Effector memory CD4-positive, alpha-beta T cell (primary cell): Measurements from ENCODE around the gene PI16.

Experiments used
- DNase-seq, 3 donors: peaks; one replicate each; pipeline ENCODE4 v3.0.0-alpha.2; 2020
- H3K27ac ChIP-seq: 2 replicates; pipeline ENCODE4 v1.7.0; 2013; ENCODE audit warnings: mild to moderate bottlenecking, low read length, moderate library complexity; ENCODE audit not compliant: insufficient read depth, poor library complexity, severe bottlenecking
- H3K27me3 ChIP-seq: replicated peaks from 2 replicates; pipeline ENCODE4 v1.7.0; 2013; ENCODE audit warnings: mild to moderate bottlenecking, low read length; ENCODE audit not compliant: insufficient read depth, control insufficient read depth, poor library complexity, severe bottlenecking
- H3K36me3 ChIP-seq: 2 replicates; pipeline ENCODE4 v1.7.0; 2013; ENCODE audit warnings: mild to moderate bottlenecking, low read length, moderate library complexity; ENCODE audit not compliant: control insufficient read depth, insufficient read depth
- H3K4me1 ChIP-seq: 2 replicates; pipeline ENCODE4 v1.7.0; 2013; ENCODE audit warnings: low read length, mild to moderate bottlenecking; ENCODE audit not compliant: control insufficient read depth, insufficient read depth, poor library complexity, severe bottlenecking
- H3K4me3 ChIP-seq: 2 replicates; pipeline ENCODE4 v1.7.0; 2013; ENCODE audit warnings: low read length, low read depth, mild to moderate bottlenecking; ENCODE audit not compliant: insufficient read depth, poor library complexity, severe bottlenecking
- H3K9me3 ChIP-seq: 2 replicates; pipeline ENCODE4 v1.7.0; 2013; ENCODE audit warnings: mild to moderate bottlenecking, low read length, moderate library complexity; ENCODE audit not compliant: control insufficient read depth

The PI16 gene

DNA sequence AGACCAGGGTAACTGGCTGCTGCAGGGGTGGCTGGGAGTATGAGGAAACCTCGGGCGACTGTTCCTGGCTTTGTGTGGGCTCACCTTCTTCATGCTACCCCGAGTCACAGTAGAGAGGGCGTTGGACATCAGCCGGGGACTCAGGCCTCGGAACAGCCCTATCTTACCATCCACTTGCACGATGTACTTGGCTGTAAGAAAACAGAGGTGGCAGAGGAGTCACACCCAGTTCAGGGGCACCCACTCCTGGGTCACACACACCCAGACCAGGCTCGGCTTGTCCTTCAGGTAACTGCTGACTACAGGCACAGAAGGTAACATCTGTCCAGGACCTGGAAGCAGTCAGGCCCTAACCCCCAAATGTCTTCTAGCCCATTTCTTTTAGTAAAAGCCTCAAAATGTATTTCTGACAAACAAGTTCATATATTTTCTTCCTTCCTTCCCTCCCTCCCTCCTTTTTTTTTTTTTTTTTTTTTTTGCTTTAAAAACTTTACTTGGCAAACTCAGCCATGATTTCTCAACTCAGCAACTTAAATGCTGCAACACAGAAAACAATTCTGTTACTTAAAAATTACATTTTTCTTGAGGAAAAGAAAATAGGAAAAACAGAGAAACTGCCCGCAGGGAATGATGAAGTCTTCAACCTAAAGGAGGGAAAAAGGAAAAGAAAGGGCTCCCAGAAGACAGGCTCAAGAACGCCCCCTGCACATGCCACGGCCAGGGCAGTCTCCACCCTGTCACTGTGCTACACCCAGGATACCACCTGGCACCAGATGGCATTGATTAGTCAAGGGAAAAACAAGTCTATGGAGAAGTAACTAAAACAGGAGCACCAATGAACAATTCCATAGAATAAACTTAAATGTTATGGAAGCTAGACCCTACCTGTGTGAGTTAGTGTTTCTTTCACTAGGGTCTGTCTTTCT lies 24.1 kb downstream of the PI16 start:
- H3K27ac ChIP-seq = no peak overlapping the region
- no peaks in the 10 kb centered on the region for H3K27me3 ChIP-seq
- H3K4me3 ChIP-seq = no peak overlapping the region
- peaks cover 12% of the 10 kb centered on the region for H3K4me1 ChIP-seq
- H3K9me3 ChIP-seq = no peaks in the 10 kb centered on the region
- no peak for DNase-seq
- peaks cover 51% of the 10 kb centered on the region for H3K36me3 ChIP-seq

- Histone ChIP-seq H3K9me3 (no peaks in the 10 kb centered on the region), H3K36me3 (peaks cover 44% of the 10 kb centered on the region), H3K4me1 (peaks cover 19% of the 10 kb centered on the region), H3K27ac (no peak overlapping the region), H3K27me3 (no peaks in the 10 kb centered on the region), H3K4me3 (no peak overlapping the region)
- DNase-seq = peak in 1 of 3 donors; percentile 14
Measured at GRCh38 chr6:36979347-36979742, 24.8 kb downstream of the PI16 start.

DNA sequence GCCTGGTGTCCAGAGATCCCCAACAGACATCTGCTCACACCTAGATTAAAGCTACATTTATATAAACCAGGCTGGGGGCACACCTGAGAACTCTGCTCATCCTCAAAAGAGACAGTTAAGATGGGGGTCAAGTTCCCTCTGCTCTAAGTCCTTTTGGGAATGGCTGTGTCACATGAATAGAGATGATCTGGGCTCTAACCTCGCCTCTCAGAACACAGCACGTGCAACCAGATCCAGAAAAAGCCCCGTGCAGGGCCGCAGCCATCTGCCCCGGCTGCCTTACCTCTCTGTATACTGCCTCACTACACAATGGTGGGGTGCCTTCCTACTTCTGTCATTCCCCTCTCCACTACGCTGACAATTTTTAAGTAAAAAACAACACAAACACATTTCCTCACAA lies 25.6 kb downstream of the PI16 start:
- Histone ChIP-seq H3K4me3 (no peak overlapping the region), H3K27me3 (no peaks in the 10 kb centered on the region), H3K9me3 (no peaks in the 10 kb centered on the region), H3K36me3 (peaks cover 36% of the 10 kb centered on the region), H3K27ac (no peak overlapping the region), H3K4me1 (peaks cover 25% of the 10 kb centered on the region)
- no peak for DNase-seq

GRCh38 chr6:36980876-36981619 lies 26.5 kb downstream of the PI16 start:
- Histone ChIP-seq H3K36me3 (peaks cover 29% of the 10 kb centered on the region), H3K27ac (no peak overlapping the region), H3K9me3 (no peaks in the 10 kb centered on the region)

GRCh38 chr6:36983538-36983937 lies 29.0 kb downstream of the PI16 start:
- DNase-seq = no peak
- Histone ChIP-seq H3K4me1 (peaks cover 34% of the 10 kb centered on the region), H3K4me3 (no peak overlapping the region), H3K27ac (peak overlapping the region; percentile 96), H3K9me3 (no peaks in the 10 kb centered on the region), H3K36me3 (peaks cover 4% of the 10 kb centered on the region), H3K27me3 (no peaks in the 10 kb centered on the region)

More at GRCh38 chr6:36980876-36981619, 26.5 kb downstream of the PI16 start:
- H3K27me3 ChIP-seq = no peaks in the 10 kb centered on the region
- H3K4me1 ChIP-seq = peaks cover 28% of the 10 kb centered on the region
- no peak overlapping the region for H3K4me3 ChIP-seq
- no peak for DNase-seq

DNA sequence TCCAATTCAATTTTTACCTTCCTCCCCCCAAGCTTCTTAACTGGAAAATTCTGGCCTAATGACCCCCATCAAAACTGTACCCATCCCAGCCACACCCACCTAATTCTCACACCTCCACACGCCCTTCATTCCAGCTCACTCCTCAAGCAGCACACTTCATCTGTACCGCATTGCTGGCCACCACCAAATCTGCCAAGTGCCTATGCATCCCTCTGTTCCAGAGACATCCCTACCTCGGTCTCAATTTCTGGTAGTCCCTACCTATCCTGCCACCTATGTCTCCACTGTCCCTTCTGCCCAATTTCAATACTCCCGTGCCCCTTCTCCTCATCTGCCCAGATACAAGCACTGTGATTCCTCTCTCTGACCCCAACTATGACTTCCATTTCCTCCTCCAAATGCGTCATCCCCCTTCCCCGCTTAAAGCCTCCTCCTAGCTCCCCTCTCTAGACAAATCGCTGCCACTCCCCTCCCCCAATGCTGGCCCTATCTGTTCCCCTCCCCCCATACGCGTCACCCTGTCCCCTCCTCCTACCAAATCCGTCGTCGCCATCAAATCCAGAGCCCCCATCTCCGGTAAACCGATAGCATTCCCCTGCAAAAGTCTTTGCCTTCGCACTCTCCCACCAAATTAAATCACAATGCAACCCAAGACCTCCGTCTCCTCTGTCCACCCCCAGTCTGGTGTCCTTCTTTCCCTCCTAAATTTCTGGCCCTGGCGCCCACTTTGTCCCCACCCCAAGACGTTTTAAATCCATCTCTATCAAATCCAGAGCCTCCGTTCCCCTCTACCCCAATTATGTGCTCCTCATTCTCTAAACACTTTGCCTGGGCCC lies 30.3 kb downstream of the PI16 start:
- Histone ChIP-seq H3K4me1 (peaks cover 34% of the 10 kb centered on the region), H3K36me3 (peaks cover 2% of the 10 kb centered on the region), H3K27ac (peak overlapping the region; percentile 96), H3K9me3 (no peaks in the 10 kb centered on the region), H3K27me3 (no peaks in the 10 kb centered on the region), H3K4me3 (peak overlapping the region; percentile 95)
- DNase-seq = peak; percentile 46 to 60 (median 50)

GRCh38 chr6:36985417-36985807 lies 30.9 kb downstream of the PI16 start:
- Histone ChIP-seq H3K27me3 (no peaks in the 10 kb centered on the region), H3K9me3 (no peaks in the 10 kb centered on the region), H3K27ac (peak overlapping the region; percentile 96), H3K4me1 (peaks cover 34% of the 10 kb centered on the region), H3K4me3 (peak overlapping the region; percentile 95), H3K36me3 (peaks cover 2% of the 10 kb centered on the region)
- no peak for DNase-seq

GRCh38 chr6:36985808-36986703 lies 31.5 kb downstream of the PI16 start, which contains the start of gene MTCH1:
TSS of gene MTCH1 (minus strand) at chr6:36986196. CDS start at chr6:36986173, 23 bp downstream.
- Histone ChIP-seq H3K27me3 (no peaks in the 10 kb centered on the region), H3K4me3 (peak within 1 kb of the TSS; percentile 95)
- peak; percentile 81 to 85 (median 83) for DNase-seq

GRCh38 chr6:36986704-36987047 lies 32.1 kb downstream of the PI16 start:
- peak overlapping the region; percentile 95 for H3K4me3 ChIP-seq
- no peak for DNase-seq
- H3K4me1 ChIP-seq = peaks cover 34% of the 10 kb centered on the region
- no peaks in the 10 kb centered on the region for H3K9me3 ChIP-seq
- peaks cover 2% of the 10 kb centered on the region for H3K36me3 ChIP-seq
- H3K27me3 ChIP-seq = no peaks in the 10 kb centered on the region
- peak overlapping the region; percentile 96 for H3K27ac ChIP-seq

More at GRCh38 chr6:36985808-36986703, 31.5 kb downstream of the PI16 start, which contains the start of gene MTCH1:
- Histone ChIP-seq H3K36me3 (peaks cover 2% of the 10 kb centered on the region), H3K4me1 (peaks cover 34% of the 10 kb centered on the region), H3K9me3 (no peaks in the 10 kb centered on the region), H3K27ac (peak within 1 kb of the TSS; percentile 96)
